HG03196 (cell line): ENCODE data around the gene AMIGO3.
A peak's percentile ranks its signal among the peaks of the same experiment; 100 is the strongest.
"Not testable (repeated sequence)": the region's sequence is repeated elsewhere in the genome, so short reads cannot be mapped to it uniquely, and the experiment has no call there.

Experiments
- ATAC-seq: cut with Tn5 transposase; IDR thresholded peaks from one replicate; pipeline ENCODE4 v1.9.1; 2021; ENCODE audit not compliant: unreplicated experiment

Gene AMIGO3, protein sequence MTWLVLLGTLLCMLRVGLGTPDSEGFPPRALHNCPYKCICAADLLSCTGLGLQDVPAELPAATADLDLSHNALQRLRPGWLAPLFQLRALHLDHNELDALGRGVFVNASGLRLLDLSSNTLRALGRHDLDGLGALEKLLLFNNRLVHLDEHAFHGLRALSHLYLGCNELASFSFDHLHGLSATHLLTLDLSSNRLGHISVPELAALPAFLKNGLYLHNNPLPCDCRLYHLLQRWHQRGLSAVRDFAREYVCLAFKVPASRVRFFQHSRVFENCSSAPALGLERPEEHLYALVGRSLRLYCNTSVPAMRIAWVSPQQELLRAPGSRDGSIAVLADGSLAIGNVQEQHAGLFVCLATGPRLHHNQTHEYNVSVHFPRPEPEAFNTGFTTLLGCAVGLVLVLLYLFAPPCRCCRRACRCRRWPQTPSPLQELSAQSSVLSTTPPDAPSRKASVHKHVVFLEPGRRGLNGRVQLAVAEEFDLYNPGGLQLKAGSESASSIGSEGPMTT

DNA sequence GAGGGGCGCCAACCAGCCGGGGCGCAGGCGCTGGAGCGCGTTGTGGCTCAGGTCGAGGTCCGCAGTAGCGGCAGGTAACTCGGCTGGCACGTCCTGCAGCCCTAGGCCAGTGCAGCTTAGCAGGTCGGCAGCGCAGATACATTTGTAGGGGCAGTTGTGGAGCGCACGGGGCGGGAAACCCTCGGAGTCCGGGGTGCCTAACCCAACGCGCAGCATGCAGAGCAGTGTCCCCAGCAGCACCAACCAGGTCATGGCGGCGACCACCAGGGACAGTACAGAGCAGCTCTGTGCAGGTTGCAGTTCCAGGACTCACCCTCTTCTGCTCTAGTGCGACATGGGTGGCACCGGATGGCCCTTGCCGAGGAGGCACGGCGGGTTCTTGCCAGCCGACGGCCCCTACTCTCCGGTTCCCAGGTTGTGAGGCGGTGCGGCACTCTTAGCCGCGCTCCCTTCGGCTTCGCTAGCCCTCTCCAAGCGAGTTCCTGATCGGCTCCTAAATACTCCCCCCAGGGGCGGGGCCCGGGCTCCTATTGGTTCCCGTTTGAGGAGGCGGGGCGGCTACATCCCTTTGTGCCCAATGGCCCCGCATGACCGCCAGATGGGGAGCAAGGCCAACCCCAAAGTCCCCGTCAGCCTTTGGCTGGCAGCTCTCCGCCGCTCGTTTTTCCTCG is at the start of gene AMIGO3:
AMIGO3 (minus strand) TSS at position 471 of the 671 bp plus-strand sequence; CDS start at position 252, 219 bp downstream.
- peak; percentile 47 for ATAC-seq

DNA sequence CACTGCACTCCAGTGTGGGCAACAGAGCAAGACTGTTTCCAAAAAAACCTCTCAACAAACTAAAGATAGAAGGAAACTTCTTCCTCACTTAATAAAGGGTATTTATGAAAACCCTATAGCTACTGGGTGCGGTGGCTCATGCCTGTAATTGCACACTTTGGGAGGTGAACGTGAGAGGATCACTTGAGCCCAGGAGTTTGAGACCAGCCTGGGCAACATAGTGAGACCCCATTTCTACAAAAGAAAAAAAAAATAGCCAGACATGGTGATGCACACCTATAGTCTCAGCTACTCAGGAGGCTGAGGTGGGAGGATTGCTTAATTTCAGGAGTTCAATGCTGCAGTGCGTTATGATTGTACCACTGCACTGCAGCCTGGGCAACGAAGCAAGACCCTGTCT is 44.5 kb upstream of the AMIGO3 start:
- no peak for ATAC-seq

DNA sequence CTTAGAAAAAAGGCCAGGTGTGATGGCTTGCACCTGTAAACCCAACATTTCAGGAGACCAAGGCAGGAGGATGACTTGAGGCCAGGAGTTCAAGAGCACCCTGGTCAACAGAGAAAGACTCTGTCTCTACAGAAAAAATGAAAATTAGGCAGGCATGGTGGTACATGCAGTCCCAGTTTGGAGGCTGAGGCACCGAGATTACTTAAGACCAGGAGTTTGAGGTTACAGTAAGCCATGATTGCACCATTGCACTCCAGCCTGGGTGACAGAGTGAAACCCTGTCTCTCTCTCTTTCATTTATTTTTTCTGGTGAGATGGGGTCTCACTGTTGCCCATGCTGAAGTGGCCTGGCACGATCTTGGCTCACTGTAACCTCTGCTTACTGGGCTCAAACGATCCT is 42.2 kb upstream of the AMIGO3 start:
- ATAC-seq, result no peak

DNA sequence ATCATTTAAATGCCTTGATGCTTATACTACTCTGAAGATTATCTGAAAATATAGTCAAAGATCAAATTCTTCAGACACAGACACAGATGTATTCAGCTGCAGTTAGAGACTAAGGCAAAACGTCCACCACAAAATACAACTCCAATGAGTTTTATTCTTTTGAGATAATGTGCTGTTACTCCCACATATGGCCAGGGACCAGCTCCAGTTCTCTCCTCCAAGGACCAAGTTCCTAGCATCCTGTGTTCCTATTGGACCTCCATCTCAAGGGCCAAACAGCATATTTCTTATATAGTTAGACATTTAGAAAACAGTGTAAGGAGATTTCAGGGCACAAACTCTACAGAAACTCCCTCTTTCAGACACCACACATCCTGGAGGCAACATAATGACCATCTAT is 39.7 kb upstream of the AMIGO3 start:
- ATAC-seq, result no peak

DNA sequence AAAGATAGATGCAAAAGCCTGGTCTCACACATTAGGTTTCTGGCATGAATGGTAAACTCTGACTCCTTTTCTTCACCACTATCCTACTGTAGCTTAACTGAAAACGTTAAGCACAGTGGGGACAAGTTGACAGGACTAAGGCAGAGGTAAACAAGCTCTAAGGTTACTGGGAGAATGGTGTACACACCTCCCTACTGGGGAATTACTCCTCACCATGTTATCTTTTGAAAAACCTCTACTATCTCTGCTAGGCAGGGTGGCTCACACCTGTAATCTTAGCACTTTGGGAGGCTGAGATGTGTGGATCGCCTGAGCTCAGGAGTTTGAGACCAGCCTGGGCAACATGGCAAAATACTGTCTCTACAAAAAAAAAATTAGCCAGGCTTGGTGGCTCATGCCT is 37.7 kb upstream of the AMIGO3 start:
- no peak for ATAC-seq

DNA sequence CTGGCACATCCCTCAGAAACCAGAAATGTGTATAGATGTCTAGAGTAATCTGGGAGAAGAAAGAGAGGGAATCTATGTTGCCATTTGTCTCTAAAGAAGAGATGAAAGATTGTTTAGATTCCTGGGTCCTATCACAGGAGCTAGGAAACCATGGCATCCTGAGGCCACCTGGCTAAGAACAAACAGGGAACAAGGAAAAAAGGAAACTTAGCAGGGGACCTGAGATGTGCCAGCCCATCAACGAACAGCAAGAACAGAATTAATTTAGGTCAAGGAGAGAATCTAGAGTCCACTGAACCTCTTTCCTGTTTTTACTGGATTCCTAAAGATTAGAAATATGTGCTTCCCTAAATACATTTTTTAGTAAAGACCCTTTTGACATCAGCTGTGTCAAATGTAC is 36.6 kb upstream of the AMIGO3 start:
- no peak for ATAC-seq

DNA sequence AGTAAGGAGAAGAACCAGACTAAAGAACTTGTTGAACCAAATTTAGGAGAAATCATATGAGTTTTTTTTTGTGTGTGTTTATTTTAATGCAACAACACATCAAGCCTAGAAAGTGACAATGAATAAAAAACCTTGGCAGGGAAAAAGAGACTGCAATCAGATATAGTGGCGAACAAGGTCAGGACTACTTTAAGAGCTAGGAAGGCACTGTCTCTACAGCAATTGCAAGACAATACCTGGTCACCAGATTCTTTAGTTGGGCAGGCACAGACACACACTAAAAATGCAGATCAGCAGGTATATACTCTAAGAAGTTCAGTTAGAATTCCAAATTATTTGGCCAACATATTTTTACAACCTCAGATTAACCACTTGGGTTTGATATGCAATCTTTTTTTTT is 35.1 kb upstream of the AMIGO3 start:
- no peak for ATAC-seq

DNA sequence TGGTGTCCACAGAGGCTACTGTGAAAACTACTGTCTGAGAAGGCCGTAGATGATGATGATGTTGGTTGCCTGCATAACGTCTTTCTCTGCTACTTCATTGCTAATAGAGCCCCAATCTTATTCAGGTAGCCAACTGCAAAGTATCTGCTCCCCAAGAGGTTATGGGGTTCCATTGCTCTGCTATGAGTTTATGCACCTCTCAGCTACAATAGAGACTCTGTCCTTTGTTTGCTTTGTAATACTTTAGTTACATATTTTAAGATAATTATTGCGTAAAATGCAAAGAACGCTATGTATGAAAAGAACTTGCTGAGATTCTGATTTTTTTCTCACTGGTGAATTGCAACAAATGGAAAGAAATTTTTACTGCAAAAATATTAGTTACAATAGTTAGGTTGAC is 32.0 kb upstream of the AMIGO3 start:
- no peak for ATAC-seq

DNA sequence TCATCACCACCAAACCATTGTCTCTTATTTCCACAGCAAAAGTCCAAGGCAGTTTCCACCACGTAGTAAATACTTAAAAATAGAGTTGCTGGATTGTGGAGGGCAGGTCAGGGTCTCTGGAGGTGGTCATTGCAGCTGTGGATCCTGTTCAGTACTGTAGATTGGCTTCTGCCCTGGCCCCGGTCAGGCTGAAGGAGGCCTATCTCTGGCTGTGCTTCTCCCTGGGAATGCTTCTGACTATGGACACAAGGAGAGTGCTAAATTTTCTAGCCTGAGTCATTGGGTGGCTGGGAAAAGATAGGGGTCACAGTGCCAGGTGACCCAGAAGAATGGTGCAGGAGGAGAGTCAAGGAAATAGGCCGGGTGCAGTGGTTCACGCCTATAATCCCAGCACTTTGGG is 30.6 kb upstream of the AMIGO3 start:
- ATAC-seq, result no peak

DNA sequence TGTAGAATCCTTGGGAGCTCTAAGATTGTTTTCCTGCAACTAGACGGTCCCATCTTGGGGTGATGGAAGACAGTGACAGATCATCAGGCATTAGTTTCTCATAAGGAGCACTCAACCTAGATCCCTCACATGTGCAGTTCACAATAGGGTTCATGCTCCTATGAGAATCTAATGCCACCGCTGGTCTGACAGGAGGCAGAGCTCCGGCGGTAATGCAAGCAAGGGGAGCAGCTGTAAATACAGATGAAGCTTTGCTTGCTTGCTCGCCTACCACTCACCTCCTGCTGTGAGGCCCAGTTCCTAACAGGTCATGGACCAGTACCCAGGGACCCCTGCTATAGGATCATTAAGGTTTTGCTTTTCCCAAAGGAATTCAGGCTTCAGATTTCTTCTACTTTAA is 29.4 kb upstream of the AMIGO3 start:
- ATAC-seq, result not testable (repeated sequence)

DNA sequence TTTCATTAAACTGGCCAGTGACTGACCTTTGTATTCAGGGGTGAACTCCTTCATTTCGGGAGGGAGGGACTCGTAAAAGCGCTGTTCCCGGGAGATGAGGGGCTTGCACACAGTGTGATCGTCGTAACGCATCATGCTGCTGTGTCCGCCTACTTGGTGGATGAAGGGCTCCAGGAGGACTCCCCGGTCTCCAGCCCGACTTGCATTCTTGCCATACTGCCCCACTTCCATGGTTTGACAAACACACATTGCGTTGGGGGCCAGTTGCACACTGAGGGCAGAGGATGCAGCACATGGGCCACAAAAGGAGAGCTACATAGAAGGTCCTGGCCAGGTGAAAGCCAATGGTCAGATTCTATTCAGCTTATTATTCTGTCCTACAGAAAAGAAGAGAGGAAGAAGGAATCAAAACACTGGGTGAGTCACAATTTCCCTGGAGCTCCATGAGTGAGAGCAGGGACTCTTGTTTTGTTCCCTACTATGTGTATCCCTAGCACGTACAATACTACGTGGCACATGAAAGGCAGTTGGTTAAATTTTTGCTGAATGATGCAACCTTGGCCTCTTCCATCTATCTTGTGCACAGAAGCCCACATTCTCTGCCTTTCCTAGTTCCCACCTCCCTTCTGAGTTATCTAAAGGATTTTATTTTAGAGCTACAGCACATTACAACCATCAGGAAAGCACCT is 28.5 kb upstream of the AMIGO3 start:
- ATAC-seq, result no peak

DNA sequence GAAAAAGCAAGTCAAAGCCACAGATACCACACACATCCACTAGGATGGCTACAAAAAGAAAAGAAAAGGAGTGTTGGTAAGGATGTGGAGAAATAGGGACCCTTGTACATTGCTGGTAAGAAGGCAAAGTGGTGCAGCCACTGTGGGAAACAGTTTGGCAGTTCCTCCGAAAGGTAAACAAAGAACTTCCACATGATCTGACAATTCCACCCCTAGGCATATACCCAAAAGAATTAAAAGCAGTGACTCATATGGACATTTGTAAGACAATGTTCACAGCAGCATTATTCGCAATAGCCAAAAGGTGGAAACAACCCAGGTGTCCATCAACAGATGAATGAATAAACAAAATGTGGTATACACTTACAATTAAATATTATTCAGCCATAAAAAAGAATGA is 26.5 kb upstream of the AMIGO3 start:
- ATAC-seq, result no peak

DNA sequence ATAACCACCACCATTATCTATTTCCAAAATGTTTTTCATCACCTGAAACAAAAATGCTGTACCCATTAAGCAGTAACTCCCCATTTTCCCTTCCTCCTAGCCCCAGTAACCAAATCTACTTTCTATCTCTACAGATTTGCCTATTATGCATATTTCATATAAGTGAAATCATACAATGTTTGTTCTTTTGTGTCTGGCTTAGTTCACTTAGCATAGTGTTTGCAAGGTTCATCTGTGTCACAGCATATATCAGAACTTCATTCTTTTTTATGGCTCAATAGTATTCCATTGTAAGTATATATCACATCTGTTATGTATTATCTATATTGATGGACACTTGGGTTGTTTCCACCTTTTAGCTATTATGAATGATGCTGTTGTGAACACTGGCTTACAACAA is 20.9 kb upstream of the AMIGO3 start:
- no peak for ATAC-seq

DNA sequence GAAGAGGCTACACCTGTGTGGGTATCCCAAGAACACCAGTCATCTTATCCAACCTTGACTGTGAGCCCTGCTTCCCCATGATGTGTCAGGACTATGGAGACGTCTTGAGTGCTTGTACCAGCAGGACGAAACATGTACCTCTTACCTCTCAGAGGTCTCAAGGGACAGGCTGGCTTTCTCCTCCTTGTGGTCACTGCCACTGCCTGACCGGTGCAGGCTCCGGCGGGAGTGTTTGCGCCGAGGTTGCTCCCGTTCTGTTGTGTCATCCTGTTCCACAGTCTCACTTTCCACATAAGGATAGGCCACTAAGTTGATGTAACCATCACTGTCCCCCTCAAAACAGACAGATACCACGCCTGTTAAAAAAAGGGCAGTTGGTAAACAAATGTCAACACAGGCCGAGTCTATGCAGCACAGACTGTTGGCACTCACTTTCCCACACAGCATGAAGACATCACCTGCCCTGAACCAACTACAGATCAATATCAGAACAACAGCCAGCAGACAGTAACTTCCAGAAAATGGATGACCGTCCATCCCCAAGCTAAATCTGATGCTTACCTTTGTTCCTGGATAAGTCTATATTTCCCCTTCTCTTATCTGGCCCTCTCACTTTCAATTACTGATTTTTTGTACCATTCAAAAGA is 18.7 kb upstream of the AMIGO3 start:
- no peak for ATAC-seq

DNA sequence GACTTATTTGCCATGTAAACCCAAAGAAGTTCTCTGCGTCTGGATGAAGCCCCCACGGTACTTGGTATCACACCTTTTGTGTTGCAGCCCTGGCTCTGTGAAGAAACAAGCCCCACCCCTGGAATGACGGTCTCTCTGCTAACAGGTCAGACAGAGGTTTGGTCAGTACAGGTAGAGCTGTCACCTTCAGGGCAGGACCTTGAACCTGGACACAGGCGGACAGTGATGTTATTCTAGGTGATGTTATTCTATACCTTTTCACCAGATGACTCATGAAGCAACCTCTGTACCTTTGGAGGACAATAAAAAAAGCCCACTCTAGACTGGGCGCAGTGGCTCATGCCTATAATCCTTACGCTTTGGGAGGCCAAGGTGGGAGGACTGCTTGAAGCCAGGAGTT is 15.3 kb upstream of the AMIGO3 start:
- ATAC-seq, result no peak

DNA sequence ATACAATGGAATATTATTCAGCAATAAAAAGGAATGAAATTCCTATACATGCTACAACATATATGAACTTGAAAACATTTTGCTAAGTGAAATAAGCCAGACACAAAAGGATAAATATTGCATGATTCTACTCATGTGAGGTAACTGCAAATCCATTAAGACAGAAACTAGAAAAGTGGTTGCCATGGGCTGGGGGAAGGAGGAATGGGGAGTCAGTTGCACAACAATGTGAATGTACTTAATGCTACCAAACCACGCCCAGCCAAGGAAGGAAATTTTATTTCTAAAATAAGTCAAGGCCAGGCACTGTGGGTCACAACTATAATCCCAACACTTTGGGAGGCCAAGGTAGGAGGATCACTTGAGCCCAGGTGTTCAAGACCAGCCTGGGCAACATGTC is 14.1 kb upstream of the AMIGO3 start:
- no peak for ATAC-seq

DNA sequence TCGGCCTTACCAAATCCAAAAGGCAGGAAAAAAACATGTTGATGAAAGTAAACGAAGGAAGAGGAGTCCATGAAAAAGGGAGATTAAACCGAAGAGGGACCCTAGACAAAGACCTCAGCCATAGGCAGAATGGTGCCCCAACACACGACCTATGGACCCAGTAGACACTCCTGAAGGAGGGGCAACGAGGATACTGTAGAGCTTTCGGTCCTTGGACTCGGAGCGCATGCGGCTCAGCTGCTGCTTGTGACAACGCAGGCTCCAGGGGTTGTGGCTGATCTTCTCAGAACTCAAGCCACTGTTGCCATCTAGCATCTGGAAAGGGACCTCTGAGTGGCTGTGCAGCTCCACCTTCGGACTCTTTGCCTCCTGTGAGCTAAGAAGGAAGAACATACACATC is 13.1 kb upstream of the AMIGO3 start:
- no peak for ATAC-seq

DNA sequence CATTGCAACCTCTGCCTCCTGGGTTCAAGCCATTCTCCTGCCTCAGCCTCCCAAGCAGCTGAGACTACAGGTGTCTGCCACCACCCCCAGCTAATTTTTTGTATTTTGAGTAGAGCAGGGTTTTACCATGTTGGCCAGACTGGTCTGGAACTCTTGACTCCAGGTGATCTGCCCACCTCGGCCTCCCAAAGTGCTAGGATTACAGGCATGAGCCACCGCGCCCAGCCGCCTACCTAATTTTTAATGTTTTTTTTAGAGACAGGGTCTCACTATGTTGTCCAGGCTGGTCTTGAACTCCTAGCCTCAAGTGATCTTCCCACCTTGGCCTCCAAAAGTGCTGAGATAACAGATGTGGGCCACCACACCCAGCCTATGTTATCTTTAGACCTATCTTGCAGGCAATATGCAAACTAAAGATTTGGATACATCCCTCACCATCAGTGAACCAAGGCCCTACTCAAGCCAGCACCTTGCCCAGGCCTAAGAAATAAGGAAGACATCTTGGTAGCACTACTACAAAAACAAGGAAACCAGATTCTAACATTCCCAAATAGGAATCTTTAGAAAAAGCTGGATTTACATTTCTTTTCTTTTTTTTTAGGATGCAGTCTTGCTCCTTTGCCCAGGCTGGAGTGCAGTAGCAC is 10.6 kb upstream of the AMIGO3 start:
- no peak for ATAC-seq

DNA sequence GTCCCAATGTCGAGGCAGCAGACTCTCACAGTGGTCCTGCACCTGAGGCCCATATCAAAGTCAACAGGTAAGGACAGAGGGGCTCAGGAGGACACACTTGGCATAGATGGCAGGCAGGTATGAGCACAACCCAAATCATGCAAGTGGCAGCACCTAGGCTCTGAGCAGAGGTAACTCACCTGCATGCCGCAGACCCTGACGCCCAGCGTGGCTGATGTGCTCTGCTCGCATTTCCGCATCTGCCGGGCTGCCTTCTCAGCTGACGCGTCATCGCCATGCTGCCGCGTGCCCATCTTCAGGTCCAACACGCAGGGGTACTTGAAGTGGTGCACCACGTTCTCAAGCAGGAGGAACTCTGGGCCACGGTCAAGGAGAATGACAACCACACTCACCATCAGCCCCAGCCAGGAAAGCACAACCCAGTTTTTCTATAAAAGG is 8.5 kb upstream of the AMIGO3 start:
- ATAC-seq, result no peak

DNA sequence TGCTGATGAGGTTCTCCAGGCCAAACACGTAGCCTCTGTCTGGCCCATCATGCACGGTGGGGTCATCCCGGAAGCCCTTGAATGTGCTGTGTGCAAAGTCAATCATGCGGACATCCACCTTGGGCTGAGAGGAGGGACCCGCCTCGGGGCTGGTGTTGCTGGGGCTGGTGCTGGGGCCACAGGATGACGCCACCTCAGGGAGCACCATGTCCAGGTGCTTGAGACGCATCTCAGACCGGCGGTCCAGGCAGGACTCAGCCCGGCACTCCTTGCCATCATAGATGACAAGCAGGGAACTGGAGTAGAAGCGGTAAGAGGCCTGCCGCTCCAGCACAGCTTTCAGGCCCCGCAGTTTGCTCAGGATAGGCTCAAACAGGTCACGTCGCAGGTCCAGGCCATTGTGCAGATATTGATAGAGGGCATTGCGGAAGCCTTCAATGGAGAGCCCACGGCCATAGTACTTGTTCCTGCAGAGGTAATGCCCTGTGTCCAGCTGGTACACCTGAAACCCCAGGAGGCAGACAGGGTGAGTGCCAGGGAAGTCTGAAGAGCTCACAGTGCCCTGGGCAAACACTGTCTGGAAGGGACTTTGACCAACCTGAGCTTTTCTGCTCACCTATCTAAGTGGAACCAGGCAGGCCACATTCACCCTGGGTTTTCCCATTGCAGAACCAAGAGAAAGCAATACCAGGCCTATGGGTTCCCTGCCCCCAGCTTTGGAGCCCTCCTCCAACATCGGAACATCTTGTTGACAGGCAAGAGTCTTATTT is 7.9 kb upstream of the AMIGO3 start:
- no peak for ATAC-seq
